ENCODE data around the gene GTF2H2C.
"Not testable (repeated sequence)": the region's sequence is repeated elsewhere in the genome, so short reads cannot be mapped to it uniquely, and the experiment has no call there.

The GTF2H2C gene

GRCh38 chr5:69559908-69560330 is at the start of gene GTF2H2C:
TSS of gene GTF2H2C (plus strand) at chr5:69560191. CDS start at chr5:69565133, 4,942 bp downstream.
- peak; percentile 45 to 60 for DNase-seq (ENCODE audit: low read depth in 2 of 2)

- no peak for DNase-seq (ENCODE audit: low read depth in 2 of 2)
Measured at GRCh38 chr5:69510694-69511093, 49.3 kb upstream of the GTF2H2C start.

- no peak for DNase-seq (ENCODE audit: low read depth in 2 of 2)
Measured at GRCh38 chr5:69512740-69513260, 47.2 kb upstream of the GTF2H2C start.

- DNase-seq (ENCODE audit: low read depth in 2 of 2): not testable (repeated sequence)
Measured at GRCh38 chr5:69515570-69515969, 44.4 kb upstream of the GTF2H2C start.

- no peak for DNase-seq (ENCODE audit: low read depth in 2 of 2)
Measured at GRCh38 chr5:69516769-69517168, 43.2 kb upstream of the GTF2H2C start.

GRCh38 chr5:69517763-69518212 is 42.2 kb upstream of the GTF2H2C start:
- no peak for DNase-seq (ENCODE audit: low read depth in 2 of 2)

GRCh38 chr5:69519285-69519684 is 40.7 kb upstream of the GTF2H2C start:
- DNase-seq (ENCODE audit: low read depth in 2 of 2): no peak

GRCh38 chr5:69522035-69522434 is 38.0 kb upstream of the GTF2H2C start:
- no peak for DNase-seq (ENCODE audit: low read depth in 2 of 2)

- no peak for DNase-seq (ENCODE audit: low read depth in 2 of 2)
Measured at GRCh38 chr5:69525490-69525889, 34.5 kb upstream of the GTF2H2C start.

- DNase-seq (ENCODE audit: low read depth in 2 of 2): no peak
Measured at GRCh38 chr5:69526660-69527059, 33.3 kb upstream of the GTF2H2C start.

GRCh38 chr5:69527128-69527770 is 32.7 kb upstream of the GTF2H2C start:
- no peak for DNase-seq (ENCODE audit: low read depth in 2 of 2)

GRCh38 chr5:69528035-69528434 is 32.0 kb upstream of the GTF2H2C start:
- DNase-seq (ENCODE audit: low read depth in 2 of 2): no peak

- DNase-seq (ENCODE audit: low read depth in 2 of 2): no peak
Measured at GRCh38 chr5:69528609-69529008, 31.4 kb upstream of the GTF2H2C start.

- DNase-seq (ENCODE audit: low read depth in 2 of 2): no peak
Measured at GRCh38 chr5:69530561-69531405, 29.2 kb upstream of the GTF2H2C start.

- no peak for DNase-seq (ENCODE audit: low read depth in 2 of 2)
Measured at GRCh38 chr5:69531406-69531801, 28.6 kb upstream of the GTF2H2C start.

- DNase-seq (ENCODE audit: low read depth in 2 of 2): not testable (repeated sequence)
Measured at GRCh38 chr5:69537911-69538310, 22.1 kb upstream of the GTF2H2C start.

GRCh38 chr5:69538735-69539134 is 21.3 kb upstream of the GTF2H2C start:
- not testable (repeated sequence) for DNase-seq (ENCODE audit: low read depth in 2 of 2)

- not testable (repeated sequence) for DNase-seq (ENCODE audit: low read depth in 2 of 2)
Measured at GRCh38 chr5:69541347-69541746, 18.6 kb upstream of the GTF2H2C start.

- DNase-seq (ENCODE audit: low read depth in 2 of 2): not testable (repeated sequence)
Measured at GRCh38 chr5:69542838-69543618, 17.0 kb upstream of the GTF2H2C start.

- DNase-seq (ENCODE audit: low read depth in 2 of 2): not testable (repeated sequence)
Measured at GRCh38 chr5:69544602-69545001, 15.4 kb upstream of the GTF2H2C start.

- not testable (repeated sequence) for DNase-seq (ENCODE audit: low read depth in 2 of 2)
Measured at GRCh38 chr5:69560587-69561431, 818 bp downstream of the GTF2H2C start.
